K562 (cell line): ENCODE measurements around the gene MACF1. TPM values are rescaled to one million over a fixed set of nuclear protein-coding genes. Genes with fewer than 3 reads are reported as not detected.
A peak's percentile ranks its signal among the peaks of the same experiment; 100 is the strongest.

Experiments used
- ARID3A ChIP-seq: IDR thresholded peaks from 2 replicates; pipeline ENCODE4 v1.6.1; 2012; ENCODE audit warnings: low read depth, low read length, improper control_type of control experiment, borderline replicate concordance
- CTBP1 ChIP-seq: fragments of 450-650 bp; IDR thresholded peaks from 2 replicates; pipeline ENCODE4 v1.6.1; 2016; ENCODE audit warnings: borderline replicate concordance
- ETS2 ChIP-seq: IDR thresholded peaks from 2 replicates; pipeline ENCODE4 v1.6.1; 2016; ENCODE audit warnings: borderline replicate concordance, missing genetic modification characterization, mild to moderate bottlenecking, moderate library complexity, missing compliant biosample characterization; ENCODE audit not compliant: poor library complexity, severe bottlenecking
- FOXK2 ChIP-seq, 2 experiments: fragments of 450-650 bp; IDR thresholded peaks in 1 of 2; conservative IDR thresholded peaks in 1 of 2; 2 replicates each; pipeline ENCODE4 v1.6.1; 2016; ENCODE audit warnings: low read depth in 2 of 2, mild to moderate bottlenecking in 1 of 2
- FOXO4 ChIP-seq: fragments of 450-650 bp; formaldehyde crosslinking; IDR thresholded peaks from 2 replicates; pipeline ENCODE4 v1.4.0; 2020; ENCODE audit warnings: mild to moderate bottlenecking, moderate library complexity
- MBD1 ChIP-seq: fragments of 250-450 bp; sonication (Bioruptor Pico); IDR thresholded peaks from 2 replicates; pipeline ENCODE4 v1.8.0; 2022; ENCODE audit warnings: inconsistent platforms
- PKNOX1 ChIP-seq: fragments of 450-650 bp; IDR thresholded peaks from 2 replicates; pipeline ENCODE4 v1.6.1; 2016
- RAD21 ChIP-seq, 2 experiments: fragments of 250-450 bp in 1 of 2; fragments of 450-650 bp in 1 of 2; sonication (Bioruptor Pico) in 1 of 2; formaldehyde crosslinking in 1 of 2; IDR thresholded peaks in 1 of 2; conservative IDR thresholded peaks in 1 of 2; 2 replicates each; pipeline versions ENCODE4 v1.4.0 to v1.8.0; 2020 to 2022; ENCODE audit warnings: mild to moderate bottlenecking in 2 of 2, moderate library complexity in 1 of 2
- SMAD4 ChIP-seq: fragments of 250-450 bp; sonication (Bioruptor Pico); conservative IDR thresholded peaks from 2 replicates; pipeline ENCODE4 v1.8.0; 2021; ENCODE audit warnings: inconsistent platforms, mild to moderate bottlenecking, moderate library complexity
- ZBTB1 ChIP-seq: sonication (generic); formaldehyde crosslinking; IDR thresholded peaks from 2 replicates; pipeline ENCODE4 v1.8.1; 2023; ENCODE audit warnings: missing genetic modification reagents, low read depth, mild to moderate bottlenecking, borderline replicate concordance
- ZZZ3 ChIP-seq: fragments of 450-650 bp; IDR thresholded peaks from 2 replicates; pipeline ENCODE4 v1.6.1; 2016; ENCODE audit warnings: antibody characterized with exemption, mild to moderate bottlenecking, moderate library complexity
- polyA plus RNA-seq, 8 experiments: library from polyadenylated mRNA; depleted of rRNA in 4 of 8; stranded (reverse) in 5 of 8; unstranded in 3 of 8; fragments of >200 nt; fragmentation: Nextera tagmentation in 2 of 8; fragmentation: Illumina TruSeq in 1 of 8; extraction: Ambion mirVana in 2 of 8; extraction: Trizol in 1 of 8; gene quantifications; 2 replicates each; pipeline versions ENCODE4 v1.2.1 to v1.2.3, GENCODE V29; 2011 to 2014; ENCODE audit warnings: inconsistent platforms in 1 of 8, missing spikeins in 1 of 8
- total RNA-seq, 7 experiments: library from RNA; depleted of rRNA in 6 of 7; stranded (reverse); fragments of >200 nt in 6 of 7; fragmentation: Illumina TruSeq in 2 of 7; extraction: Trizol in 2 of 7; gene quantifications; 2 replicates each; pipeline versions ENCODE4 v1.2.1 to v1.2.3, GENCODE V29; 2011 to 2021; ENCODE audit warnings: low replicate concordance in 1 of 7
- TF ChIP-seq, protein P1 (sequence below), 3 experiments: fragments of 200-800 bp in 1 of 3; fragments of 250-450 bp in 1 of 3; fragments of 450-650 bp in 1 of 3; sonication (Bioruptor Pico) in 1 of 3; sonication (Bioruptor generic) in 1 of 3; formaldehyde crosslinking in 1 of 3; IDR thresholded peaks; 2 replicates each; pipeline versions ENCODE4 v1.6.1 to v1.8.0; 2016 to 2022; ENCODE audit warnings: mild to moderate bottlenecking in 2 of 3, missing genetic modification characterization in 2 of 3, missing compliant biosample characterization in 1 of 3, moderate library complexity in 1 of 3

Gene MACF1
- total and polyA plus RNA-seq, 9 of the 15 experiments (the other 6 are each of a cell fraction or from before 2014, with no cell fraction given): 13.2 to 232 (median 112) TPM

- no peak for TF ChIP-seq FOXO4 (CRISPR knock-in tag)
- peak; percentile 52 for TF ChIP-seq PKNOX1
- TF ChIP-seq SMAD4 (CRISPR knock-in tag): no peak
- peak; percentile 76 for TF ChIP-seq ARID3A
- no peak for TF ChIP-seq ZZZ3
- TF ChIP-seq, protein P1, sequence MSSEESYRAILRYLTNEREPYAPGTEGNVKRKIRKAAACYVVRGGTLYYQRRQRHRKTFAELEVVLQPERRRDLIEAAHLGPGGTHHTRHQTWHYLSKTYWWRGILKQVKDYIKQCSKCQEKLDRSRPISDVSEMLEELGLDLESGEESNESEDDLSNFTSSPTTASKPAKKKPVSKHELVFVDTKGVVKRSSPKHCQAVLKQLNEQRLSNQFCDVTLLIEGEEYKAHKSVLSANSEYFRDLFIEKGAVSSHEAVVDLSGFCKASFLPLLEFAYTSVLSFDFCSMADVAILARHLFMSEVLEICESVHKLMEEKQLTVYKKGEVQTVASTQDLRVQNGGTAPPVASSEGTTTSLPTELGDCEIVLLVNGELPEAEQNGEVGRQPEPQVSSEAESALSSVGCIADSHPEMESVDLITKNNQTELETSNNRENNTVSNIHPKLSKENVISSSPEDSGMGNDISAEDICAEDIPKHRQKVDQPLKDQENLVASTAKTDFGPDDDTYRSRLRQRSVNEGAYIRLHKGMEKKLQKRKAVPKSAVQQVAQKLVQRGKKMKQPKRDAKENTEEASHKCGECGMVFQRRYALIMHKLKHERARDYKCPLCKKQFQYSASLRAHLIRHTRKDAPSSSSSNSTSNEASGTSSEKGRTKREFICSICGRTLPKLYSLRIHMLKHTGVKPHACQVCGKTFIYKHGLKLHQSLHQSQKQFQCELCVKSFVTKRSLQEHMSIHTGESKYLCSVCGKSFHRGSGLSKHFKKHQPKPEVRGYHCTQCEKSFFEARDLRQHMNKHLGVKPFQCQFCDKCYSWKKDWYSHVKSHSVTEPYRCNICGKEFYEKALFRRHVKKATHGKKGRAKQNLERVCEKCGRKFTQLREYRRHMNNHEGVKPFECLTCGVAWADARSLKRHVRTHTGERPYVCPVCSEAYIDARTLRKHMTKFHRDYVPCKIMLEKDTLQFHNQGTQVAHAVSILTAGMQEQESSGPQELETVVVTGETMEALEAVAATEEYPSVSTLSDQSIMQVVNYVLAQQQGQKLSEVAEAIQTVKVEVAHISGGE (CRISPR knock-in tag; IDR thresholded peaks at IDR 0.05): peak in 1 of 3 experiments; percentile 25; a peak in 1 of 6 replicates
- no peak for TF ChIP-seq MBD1 (CRISPR knock-in tag)
- no peak for TF ChIP-seq ETS2 (tag)
- TF ChIP-seq CTBP1: peak; percentile 46; the same call in 1 of the 2 replicates
- no peak for TF ChIP-seq ZBTB1 (CRISPR knock-in tag)
- TF ChIP-seq FOXK2 (conservative IDR thresholded peaks at IDR 0.05 in 1 of 2, IDR thresholded peaks at IDR 0.05 in 1 of 2; ENCODE audit: low read depth in 2 of 2): 0 out of 4 replicates have a peak, but pooled peaks of 1 of the 2 experiments have one; percentile 27
- TF ChIP-seq RAD21 (CRISPR knock-in tag; conservative IDR thresholded peaks at IDR 0.05 in 1 of 2, IDR thresholded peaks at IDR 0.05 in 1 of 2): no peak
Observed at GRCh38 chr1:39178541-39179431, 25.7 kb upstream of the MACF1 start (continued).
